ENCODE results near the gene ZBTB20.

DNA sequence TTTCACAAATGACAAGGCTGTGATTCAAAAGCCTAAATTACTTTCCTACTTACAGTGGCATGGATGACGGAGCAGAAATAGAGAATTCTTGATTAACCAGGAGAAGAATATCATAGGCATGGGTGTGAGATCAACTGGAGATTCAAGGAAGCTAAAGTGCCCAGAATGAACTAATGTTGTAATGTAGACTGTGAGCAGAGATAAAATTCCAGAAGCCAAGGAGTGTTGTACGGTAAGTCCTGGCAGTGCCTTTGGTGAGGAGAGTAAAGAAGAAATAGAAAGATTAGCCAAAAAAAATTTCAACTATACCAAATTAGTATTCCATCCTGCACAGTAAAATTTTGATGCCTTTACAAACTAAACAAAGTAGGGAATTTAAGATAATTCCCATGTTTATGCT is 75.9 kb downstream of the ZBTB20 start:
- TF ChIP-seq EP300 (IDR thresholded peaks at IDR 0.05) (no peak), POLR2A (IDR thresholded peaks at IDR 0.05; ENCODE audit: low read depth) (no peak), POLR2AphosphoS5 (IDR thresholded peaks at IDR 0.05) (no peak)
- TF ChIP-seq, protein P1, sequence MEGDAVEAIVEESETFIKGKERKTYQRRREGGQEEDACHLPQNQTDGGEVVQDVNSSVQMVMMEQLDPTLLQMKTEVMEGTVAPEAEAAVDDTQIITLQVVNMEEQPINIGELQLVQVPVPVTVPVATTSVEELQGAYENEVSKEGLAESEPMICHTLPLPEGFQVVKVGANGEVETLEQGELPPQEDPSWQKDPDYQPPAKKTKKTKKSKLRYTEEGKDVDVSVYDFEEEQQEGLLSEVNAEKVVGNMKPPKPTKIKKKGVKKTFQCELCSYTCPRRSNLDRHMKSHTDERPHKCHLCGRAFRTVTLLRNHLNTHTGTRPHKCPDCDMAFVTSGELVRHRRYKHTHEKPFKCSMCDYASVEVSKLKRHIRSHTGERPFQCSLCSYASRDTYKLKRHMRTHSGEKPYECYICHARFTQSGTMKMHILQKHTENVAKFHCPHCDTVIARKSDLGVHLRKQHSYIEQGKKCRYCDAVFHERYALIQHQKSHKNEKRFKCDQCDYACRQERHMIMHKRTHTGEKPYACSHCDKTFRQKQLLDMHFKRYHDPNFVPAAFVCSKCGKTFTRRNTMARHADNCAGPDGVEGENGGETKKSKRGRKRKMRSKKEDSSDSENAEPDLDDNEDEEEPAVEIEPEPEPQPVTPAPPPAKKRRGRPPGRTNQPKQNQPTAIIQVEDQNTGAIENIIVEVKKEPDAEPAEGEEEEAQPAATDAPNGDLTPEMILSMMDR (IDR thresholded peaks at IDR 0.05): no peak

All from esophagus muscularis mucosa (tissue), 4 donors.